ENCODE measurements around the gene EIF4A3. TPM values are rescaled to one million over a fixed set of nuclear protein-coding genes. Genes with fewer than 3 reads are reported as not detected.
"Not testable (repeated sequence)": the region's sequence is repeated elsewhere in the genome, so short reads cannot be mapped to it uniquely, and the experiment has no call there.

EIF4A3 gene
- polyA plus RNA-seq, 3 donors = 122 to 138 (median 127) TPM

DNA sequence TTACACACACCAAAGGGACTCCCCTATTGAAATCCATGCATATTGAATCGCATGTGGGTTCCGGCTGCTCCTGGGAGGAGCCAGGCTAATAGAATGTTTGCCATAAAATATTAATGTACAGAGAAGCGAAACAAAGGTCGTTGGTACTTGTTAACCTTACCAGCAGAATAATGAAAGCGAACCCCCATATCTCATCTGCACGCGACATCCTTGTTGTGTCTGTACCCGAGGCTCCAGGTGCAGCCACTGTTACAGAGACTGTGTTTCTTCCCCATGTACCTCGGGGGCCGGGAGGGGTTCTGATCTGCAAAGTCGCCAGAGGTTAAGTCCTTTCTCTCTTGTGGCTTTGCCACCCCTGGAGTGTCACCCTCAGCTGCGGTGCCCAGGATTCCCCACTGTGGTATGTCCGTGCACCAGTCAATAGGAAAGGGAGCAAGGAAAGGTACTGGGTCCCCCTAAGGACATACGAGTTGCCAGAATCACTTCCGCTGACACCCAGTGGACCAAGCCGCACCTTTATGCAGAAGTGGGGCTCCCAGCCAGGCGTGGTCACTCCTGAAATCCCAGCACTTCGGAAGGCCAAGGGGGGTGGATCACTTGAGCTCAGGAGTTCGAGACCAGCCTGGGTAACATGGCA, 43.4 kb downstream of the EIF4A3 start:
- no peak for DNase-seq (ENCODE audit: low read depth in 3 of 3, low spot score in 2 of 3)

DNA sequence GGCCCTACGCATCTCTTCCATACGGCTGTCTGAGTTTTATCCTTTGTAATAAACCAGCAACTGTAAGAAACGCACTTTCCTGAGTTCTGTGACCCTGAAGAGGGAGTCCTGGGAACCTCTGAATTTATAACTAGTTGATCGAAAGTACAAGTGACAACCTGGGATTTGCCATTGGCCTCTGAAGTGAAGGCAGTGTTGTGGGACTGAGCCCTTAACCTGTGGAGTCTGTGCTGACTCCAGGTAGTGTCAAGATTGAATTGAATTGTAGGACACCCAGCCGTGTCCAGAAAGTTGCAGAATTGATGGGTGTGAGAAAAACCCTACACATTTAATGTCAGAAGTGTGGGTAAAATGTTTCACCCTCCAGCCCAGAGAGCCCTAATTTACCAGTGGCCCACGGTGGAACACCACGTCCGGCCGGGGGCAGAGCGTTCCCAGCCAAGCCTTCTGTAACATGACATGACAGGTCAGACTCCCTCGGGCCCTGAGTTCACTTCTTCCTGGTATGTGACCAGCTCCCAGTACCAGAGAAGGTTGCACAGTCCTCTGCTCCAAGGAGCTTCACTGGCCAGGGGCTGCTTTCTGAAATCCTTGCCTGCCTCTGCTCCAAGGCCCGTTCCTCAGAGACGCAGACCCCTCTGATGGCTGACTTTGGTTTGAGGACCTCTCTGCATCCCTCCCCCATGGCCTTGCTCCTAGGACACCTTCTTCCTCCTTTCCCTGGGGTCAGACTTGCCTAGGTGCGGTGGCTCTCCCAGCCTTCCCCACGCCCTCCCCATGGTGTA, 44.1 kb downstream of the EIF4A3 start:
- DNase-seq (ENCODE audit: low read depth in 3 of 3, low spot score in 2 of 3) = no peak

- DNase-seq (ENCODE audit: low read depth in 3 of 3, low spot score in 2 of 3) = no peak
Observed at GRCh38 chr17:80101946-80102663, 44.8 kb downstream of the EIF4A3 start.

GRCh38 chr17:80101011-80101945, 45.6 kb downstream of the EIF4A3 start, which contains the start of gene GAA:
GAA (plus strand) TSS chr17:80101581; CDS start chr17:80104587, 3,006 bp downstream.
- peak; percentile 68 to 77 (median 72) for DNase-seq (ENCODE audit: low read depth in 3 of 3, low spot score in 2 of 3)

DNA sequence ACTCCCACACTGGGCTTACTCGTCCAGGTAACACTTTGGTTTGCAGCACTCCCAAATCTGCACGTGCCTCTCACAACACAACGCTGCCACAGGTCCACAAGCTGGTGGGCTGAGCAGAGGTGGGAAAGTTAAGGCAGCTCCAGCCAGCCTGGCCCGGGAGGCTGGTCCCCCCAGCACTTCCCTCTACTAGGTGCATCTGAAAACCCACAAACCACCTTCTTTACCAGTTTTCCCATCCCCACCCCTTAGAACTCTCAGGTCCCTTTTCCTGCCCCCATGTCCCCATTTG, 46.9 kb downstream of the EIF4A3 start:
- DNase-seq (ENCODE audit: low read depth in 3 of 3, low spot score in 2 of 3) = no peak

DNA sequence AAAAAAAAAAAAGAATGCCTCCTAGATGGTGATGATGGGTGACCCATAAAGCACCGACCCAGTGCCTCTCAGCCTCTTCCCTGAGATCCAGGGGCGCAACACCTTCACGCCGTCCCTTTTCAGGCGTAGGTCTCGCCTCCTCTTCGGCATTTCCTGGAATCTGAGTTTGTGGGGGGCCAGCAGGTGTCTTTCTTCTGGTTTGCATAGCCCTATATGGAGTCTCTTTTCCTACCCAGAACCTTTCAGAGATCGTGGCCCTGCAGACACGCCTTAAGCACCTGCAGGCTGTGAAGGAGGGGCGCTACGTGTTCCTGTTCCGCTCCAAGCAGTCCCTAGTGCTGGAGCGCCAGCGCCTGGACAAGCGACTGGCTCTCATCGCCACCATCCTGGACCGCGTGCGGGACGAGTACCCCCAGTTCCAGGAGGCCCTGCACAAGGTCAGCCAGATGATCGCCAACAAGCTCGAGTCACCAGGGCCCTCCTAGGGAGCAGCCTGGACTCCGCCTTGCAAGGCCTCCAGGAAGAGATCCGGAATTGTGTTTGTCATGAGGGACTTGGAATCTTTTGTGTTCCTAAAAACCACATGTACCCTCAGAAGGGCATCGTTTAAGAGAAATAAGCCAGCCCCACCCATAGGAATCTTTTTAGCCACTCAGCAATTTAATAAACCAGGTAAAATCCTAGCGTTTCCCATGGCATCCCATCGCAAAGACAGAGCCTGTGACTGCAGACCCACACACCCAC, 47.5 kb downstream of the EIF4A3 start:
- DNase-seq (ENCODE audit: low read depth in 3 of 3, low spot score in 2 of 3) = no peak

DNA sequence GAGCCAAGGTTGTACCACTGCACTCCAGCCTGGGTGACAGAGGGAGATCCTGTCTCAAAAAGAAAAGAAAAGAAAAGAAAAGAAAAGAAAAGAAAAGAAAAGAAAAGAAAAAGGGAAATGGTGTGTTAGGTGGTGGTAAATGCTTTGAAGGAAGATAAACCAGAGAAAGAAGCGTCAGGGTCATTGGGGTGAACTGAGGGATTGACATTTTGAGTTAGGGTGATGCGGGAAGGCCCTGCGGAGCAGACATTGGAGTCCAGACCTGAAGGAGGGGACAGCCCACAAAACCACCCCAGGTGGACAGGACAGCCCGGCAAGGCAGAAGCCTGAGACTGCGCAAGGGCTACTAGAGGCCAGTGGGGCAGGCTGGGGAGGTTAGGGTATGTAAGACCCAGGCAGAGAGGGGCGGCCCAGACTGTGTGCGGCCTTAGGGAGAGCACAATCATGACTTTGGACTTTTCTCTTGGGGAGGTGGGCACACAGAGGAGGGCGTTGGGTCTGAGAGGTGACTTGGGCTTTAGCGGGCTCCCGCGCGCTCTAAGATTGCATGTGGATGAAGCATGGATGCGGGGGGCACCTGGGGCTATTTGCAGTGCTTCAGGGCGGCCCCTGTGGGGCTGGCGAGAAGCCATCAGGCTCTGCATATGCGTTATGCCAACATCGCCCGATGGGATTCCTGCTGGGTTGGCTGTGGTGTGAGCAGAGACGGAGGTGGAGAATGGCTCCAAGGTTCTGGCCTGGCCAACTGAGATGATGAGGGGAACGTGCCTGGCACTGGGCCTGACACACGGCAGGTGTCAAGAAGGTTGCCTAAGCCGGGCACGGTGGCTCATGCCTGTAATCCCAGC, 48.9 kb downstream of the EIF4A3 start:
- DNase-seq (ENCODE audit: low read depth in 3 of 3, low spot score in 2 of 3) = no peak

GRCh38 chr17:80097127-80097621, 49.8 kb downstream of the EIF4A3 start:
- no peak for DNase-seq (ENCODE audit: low read depth in 3 of 3, low spot score in 2 of 3)

- no peak for DNase-seq (ENCODE audit: low read depth in 3 of 3, low spot score in 2 of 3)
Observed at GRCh38 chr17:80096561-80097021, 50.3 kb downstream of the EIF4A3 start.

DNA sequence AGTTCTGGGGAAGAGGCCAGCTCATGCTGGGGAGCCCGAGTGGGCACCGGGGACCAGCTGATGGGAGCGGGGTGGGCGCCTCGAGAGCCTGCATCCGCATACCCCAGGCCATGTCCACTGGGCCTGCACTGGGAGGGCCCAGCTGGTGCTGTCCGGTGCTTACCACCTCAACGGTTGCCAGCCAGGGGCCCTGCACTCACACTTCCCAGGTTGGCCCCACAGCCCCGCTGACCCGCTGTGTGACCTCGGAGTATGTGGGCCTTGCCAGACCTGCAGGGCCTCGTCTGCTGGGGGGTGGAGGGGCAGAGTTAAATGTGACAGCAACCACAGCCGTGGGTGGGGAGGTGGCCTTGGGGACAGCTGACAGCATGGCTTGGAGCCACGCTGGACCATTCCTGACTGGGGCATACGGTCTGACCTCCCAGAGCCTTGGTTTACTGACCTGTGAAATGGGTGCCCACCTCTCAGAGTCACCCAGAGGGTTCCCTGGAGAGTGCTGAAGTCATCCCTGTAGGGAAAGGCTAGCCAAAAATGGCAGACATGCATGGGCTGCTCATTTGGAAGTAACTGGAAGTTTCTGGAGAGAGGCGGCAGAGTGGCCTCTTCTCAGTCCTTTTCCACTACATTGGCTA, 51.0 kb downstream of the EIF4A3 start:
- no peak for DNase-seq (ENCODE audit: low read depth in 3 of 3, low spot score in 2 of 3)

DNA sequence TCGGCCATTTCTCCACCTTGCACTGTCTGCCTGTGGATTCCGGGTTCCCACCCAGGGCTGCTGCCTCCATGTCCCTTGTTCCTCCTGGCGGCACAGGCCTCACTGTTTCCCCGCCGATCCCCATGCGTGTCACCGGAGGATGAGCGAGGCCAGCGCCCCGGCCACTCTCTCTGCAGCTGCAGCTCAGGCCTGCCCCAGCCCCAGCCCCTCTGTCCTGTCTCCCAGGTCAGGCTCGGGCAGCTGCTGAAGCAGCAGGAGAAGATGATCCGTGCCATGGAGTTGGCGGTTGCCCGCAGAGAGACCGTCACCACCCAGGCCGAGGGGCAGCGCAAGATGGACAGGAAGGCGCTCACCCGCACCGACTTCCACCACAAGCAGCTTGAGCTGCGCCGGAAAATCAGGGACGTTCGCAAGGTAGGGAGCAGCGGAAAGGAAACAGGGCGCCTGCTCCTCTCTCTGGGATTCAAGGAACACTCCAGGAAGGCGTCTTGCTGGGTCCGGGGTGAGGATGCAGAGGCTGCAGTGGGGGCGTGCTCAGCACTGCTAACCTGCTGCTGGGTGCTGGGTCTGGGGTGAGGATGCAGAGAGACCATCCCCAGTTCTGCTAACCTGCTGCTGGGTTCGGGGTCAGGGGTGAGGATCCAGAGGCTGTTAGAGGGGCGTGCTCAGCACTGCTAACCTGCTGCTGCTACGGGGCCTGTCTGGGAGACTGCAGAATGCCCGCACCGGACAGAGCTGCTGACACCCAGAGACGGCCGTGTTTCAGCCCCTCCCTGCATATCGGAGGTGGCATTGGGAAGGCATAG, 51.7 kb downstream of the EIF4A3 start:
- DNase-seq (ENCODE audit: low read depth in 3 of 3, low spot score in 2 of 3) = no peak

GRCh38 chr17:80092959-80093358, 54.0 kb downstream of the EIF4A3 start:
- no peak for DNase-seq (ENCODE audit: low read depth in 3 of 3, low spot score in 2 of 3)

DNA sequence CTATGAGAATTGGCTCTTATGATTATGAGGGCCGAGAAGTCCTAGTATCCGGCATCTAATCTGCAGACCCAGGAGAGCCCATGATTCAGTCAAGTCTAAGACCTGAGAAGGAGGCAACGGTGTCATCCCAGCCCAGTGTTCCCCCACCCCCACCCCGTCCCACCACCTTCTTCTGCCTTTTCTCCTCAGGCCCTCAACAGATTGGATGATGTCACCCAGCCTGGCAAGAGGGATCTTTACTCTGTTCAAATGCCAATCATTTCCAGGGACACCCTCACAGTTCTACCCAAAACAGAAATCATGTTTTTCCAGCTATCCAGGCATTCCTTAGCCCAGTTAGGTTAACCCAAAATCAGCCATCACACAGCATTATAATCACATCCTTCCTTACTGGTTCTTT, 55.6 kb downstream of the EIF4A3 start:
- DNase-seq (ENCODE audit: low read depth in 3 of 3, low spot score in 2 of 3) = no peak

GRCh38 chr17:80090164-80090563, 56.8 kb downstream of the EIF4A3 start:
- not testable (repeated sequence) for DNase-seq (ENCODE audit: low read depth in 3 of 3, low spot score in 2 of 3)

GRCh38 chr17:80089762-80090161, 57.2 kb downstream of the EIF4A3 start:
- DNase-seq (ENCODE audit: low read depth in 3 of 3, low spot score in 2 of 3) = no peak

GRCh38 chr17:80087346-80088265, 59.3 kb downstream of the EIF4A3 start:
- no peak for DNase-seq (ENCODE audit: low read depth in 3 of 3, low spot score in 2 of 3)
